Measurements from ENCODE around the gene MSN. TPM values are rescaled to one million over a fixed set of nuclear protein-coding genes. Genes with fewer than 3 reads are reported as not detected.
A peak's percentile ranks its signal among the peaks of the same experiment; 100 is the strongest.

MSN gene
- total RNA-seq, 1 experiment from 2014 or later, result 361 TPM

GRCh38 chrX:65679071-65679540 is 11.7 kb downstream of the MSN start:
- Histone ChIP-seq H3K4me1 (ENCODE audit: low read length) (peaks cover 56% of the 10 kb centered on the region), H3K36me3 (ENCODE audit: insufficient read depth, low read length) (0 out of 2 replicates have a peak, but pooled peaks cover 5% of the 10 kb centered on the region), H4K20me1 (ENCODE audit: insufficient read depth, low read depth, low read length) (0 out of 2 replicates have a peak, but pooled peaks cover 5% of the 10 kb centered on the region), H3K27me3 (ENCODE audit: low read length) (no peaks in the 10 kb centered on the region), H3K9me2 (replicated peaks; ENCODE audit: insufficient read depth, low read length) (no peaks in the 10 kb centered on the region), H3K4me3 (ENCODE audit: low read length) (no peak overlapping the region), H3K4me2 (ENCODE audit: low read depth, low read length, poor library complexity, severe bottlenecking) (peak overlapping the region; percentile 1), H3K27ac (ENCODE audit: low read length) (peak overlapping the region; percentile 60), H3K79me2 (ENCODE audit: low read length) (peaks cover 98% of the 10 kb centered on the region), H2AFZ (ENCODE audit: low read length) (no peak overlapping the region), H3K9ac (ENCODE audit: low read length) (no peak overlapping the region), H3K9me3 (ENCODE audit: low read length) (no peaks in the 10 kb centered on the region)
- DNase-seq, result no peak

- Histone ChIP-seq H3K9me2 (replicated peaks; ENCODE audit: insufficient read depth, low read length) (no peaks in the 10 kb centered on the region), H3K4me1 (ENCODE audit: low read length) (peaks cover 68% of the 10 kb centered on the region), H3K27ac (ENCODE audit: low read length) (no peak overlapping the region), H3K4me2 (ENCODE audit: low read depth, low read length, poor library complexity, severe bottlenecking) (no peak overlapping the region), H3K36me3 (ENCODE audit: insufficient read depth, low read length) (no peaks in the 10 kb centered on the region), H2AFZ (ENCODE audit: low read length) (no peak overlapping the region), H3K4me3 (ENCODE audit: low read length) (no peak overlapping the region), H3K27me3 (ENCODE audit: low read length) (no peaks in the 10 kb centered on the region), H3K9me3 (ENCODE audit: low read length) (no peaks in the 10 kb centered on the region; the same call in 1 of the 2 replicates), H3K79me2 (ENCODE audit: low read length) (peaks cover 97% of the 10 kb centered on the region), H4K20me1 (ENCODE audit: insufficient read depth, low read depth, low read length) (0 out of 2 replicates have a peak, but pooled peaks cover 5% of the 10 kb centered on the region), H3K9ac (ENCODE audit: low read length) (no peak overlapping the region)
- DNase-seq, result no peak
Observed at GRCh38 chrX:65681810-65682209, 14.4 kb downstream of the MSN start.

GRCh38 chrX:65685112-65685511 is 17.7 kb downstream of the MSN start:
- Histone ChIP-seq H3K79me2 (ENCODE audit: low read length) (peaks cover 97% of the 10 kb centered on the region), H3K27me3 (ENCODE audit: low read length) (no peaks in the 10 kb centered on the region), H3K36me3 (ENCODE audit: insufficient read depth, low read length) (no peaks in the 10 kb centered on the region), H3K4me2 (ENCODE audit: low read depth, low read length, poor library complexity, severe bottlenecking) (no peak overlapping the region), H3K9me2 (replicated peaks; ENCODE audit: insufficient read depth, low read length) (no peaks in the 10 kb centered on the region), H3K27ac (ENCODE audit: low read length) (no peak overlapping the region), H3K9me3 (ENCODE audit: low read length) (no peaks in the 10 kb centered on the region; the same call in 1 of the 2 replicates), H2AFZ (ENCODE audit: low read length) (no peak overlapping the region), H3K4me1 (ENCODE audit: low read length) (peaks cover 70% of the 10 kb centered on the region), H3K4me3 (ENCODE audit: low read length) (no peak overlapping the region), H3K9ac (ENCODE audit: low read length) (no peak overlapping the region), H4K20me1 (ENCODE audit: insufficient read depth, low read depth, low read length) (0 out of 2 replicates have a peak, but pooled peaks cover 5% of the 10 kb centered on the region)
- DNase-seq, result no peak

- no peak for DNase-seq
- H3K4me3 ChIP-seq (ENCODE audit: low read length), result no peak overlapping the region
- H2AFZ ChIP-seq (ENCODE audit: low read length), result no peak overlapping the region
- H3K79me2 ChIP-seq (ENCODE audit: low read length), result peaks cover 97% of the 10 kb centered on the region
- H3K4me2 ChIP-seq (ENCODE audit: low read depth, low read length, poor library complexity, severe bottlenecking), result no peak overlapping the region
- H3K36me3 ChIP-seq (ENCODE audit: insufficient read depth, low read length), result no peaks in the 10 kb centered on the region
- no peaks in the 10 kb centered on the region; the same call in 1 of the 2 replicates for H3K9me3 ChIP-seq (ENCODE audit: low read length)
- 0 out of 2 replicates have a peak overlapping the region, but pooled peaks have one; percentile 7 for H3K9ac ChIP-seq (ENCODE audit: low read length)
- H3K27ac ChIP-seq (ENCODE audit: low read length), result peak overlapping the region; percentile 44; the same call in 1 of the 2 replicates
- H3K4me1 ChIP-seq (ENCODE audit: low read length), result peaks cover 79% of the 10 kb centered on the region
- 0 out of 2 replicates have a peak, but pooled peaks cover 2% of the 10 kb centered on the region for H4K20me1 ChIP-seq (ENCODE audit: insufficient read depth, low read depth, low read length)
- H3K27me3 ChIP-seq (ENCODE audit: low read length), result no peaks in the 10 kb centered on the region
- H3K9me2 ChIP-seq (replicated peaks; ENCODE audit: insufficient read depth, low read length), result no peaks in the 10 kb centered on the region
Observed at GRCh38 chrX:65686236-65686635, 18.8 kb downstream of the MSN start.

- H3K9me3 ChIP-seq (ENCODE audit: low read length), result no peaks in the 10 kb centered on the region; the same call in 1 of the 2 replicates
- H3K9ac ChIP-seq (ENCODE audit: low read length), result no peak overlapping the region
- no peaks in the 10 kb centered on the region for H3K9me2 ChIP-seq (replicated peaks; ENCODE audit: insufficient read depth, low read length)
- H2AFZ ChIP-seq (ENCODE audit: low read length), result no peak overlapping the region
- H3K27me3 ChIP-seq (ENCODE audit: low read length), result no peaks in the 10 kb centered on the region
- peaks cover 84% of the 10 kb centered on the region for H3K4me1 ChIP-seq (ENCODE audit: low read length)
- H3K27ac ChIP-seq (ENCODE audit: low read length), result peak overlapping the region; percentile 1
- H3K4me3 ChIP-seq (ENCODE audit: low read length), result no peak overlapping the region
- no peak for DNase-seq
- no peak overlapping the region for H3K4me2 ChIP-seq (ENCODE audit: low read depth, low read length, poor library complexity, severe bottlenecking)
- H4K20me1 ChIP-seq (ENCODE audit: insufficient read depth, low read depth, low read length), result no peaks in the 10 kb centered on the region
- H3K79me2 ChIP-seq (ENCODE audit: low read length), result peaks cover 96% of the 10 kb centered on the region
- H3K36me3 ChIP-seq (ENCODE audit: insufficient read depth, low read length), result no peaks in the 10 kb centered on the region
Observed at GRCh38 chrX:65687367-65687766, 19.9 kb downstream of the MSN start.

GRCh38 chrX:65688403-65688871 is 21.0 kb downstream of the MSN start:
- H3K9me3 ChIP-seq (ENCODE audit: low read length), result no peaks in the 10 kb centered on the region; the same call in 1 of the 2 replicates
- no peak for DNase-seq
- H3K4me2 ChIP-seq (ENCODE audit: low read depth, low read length, poor library complexity, severe bottlenecking), result no peak overlapping the region
- peak overlapping the region; percentile 1 for H3K27ac ChIP-seq (ENCODE audit: low read length)
- H3K4me3 ChIP-seq (ENCODE audit: low read length), result no peak overlapping the region
- no peak overlapping the region for H3K9ac ChIP-seq (ENCODE audit: low read length)
- no peaks in the 10 kb centered on the region for H4K20me1 ChIP-seq (ENCODE audit: insufficient read depth, low read depth, low read length)
- H2AFZ ChIP-seq (ENCODE audit: low read length), result no peak overlapping the region
- H3K9me2 ChIP-seq (replicated peaks; ENCODE audit: insufficient read depth, low read length), result no peaks in the 10 kb centered on the region
- H3K27me3 ChIP-seq (ENCODE audit: low read length), result no peaks in the 10 kb centered on the region
- H3K79me2 ChIP-seq (ENCODE audit: low read length), result peaks cover 95% of the 10 kb centered on the region
- H3K36me3 ChIP-seq (ENCODE audit: insufficient read depth, low read length), result no peaks in the 10 kb centered on the region
- H3K4me1 ChIP-seq (ENCODE audit: low read length), result peaks cover 89% of the 10 kb centered on the region

GRCh38 chrX:65689377-65689776 is 21.9 kb downstream of the MSN start:
- Histone ChIP-seq H3K4me2 (ENCODE audit: low read depth, low read length, poor library complexity, severe bottlenecking) (no peak overlapping the region), H3K36me3 (ENCODE audit: insufficient read depth, low read length) (no peaks in the 10 kb centered on the region), H3K27me3 (ENCODE audit: low read length) (no peaks in the 10 kb centered on the region), H3K9me3 (ENCODE audit: low read length) (no peaks in the 10 kb centered on the region; the same call in 1 of the 2 replicates), H3K9me2 (replicated peaks; ENCODE audit: insufficient read depth, low read length) (no peaks in the 10 kb centered on the region), H3K9ac (ENCODE audit: low read length) (no peak overlapping the region), H3K27ac (ENCODE audit: low read length) (peak overlapping the region; percentile 59; the same call in 1 of the 2 replicates), H3K79me2 (ENCODE audit: low read length) (peaks cover 95% of the 10 kb centered on the region), H4K20me1 (ENCODE audit: insufficient read depth, low read depth, low read length) (no peaks in the 10 kb centered on the region), H3K4me1 (ENCODE audit: low read length) (peaks cover 97% of the 10 kb centered on the region), H2AFZ (ENCODE audit: low read length) (no peak overlapping the region), H3K4me3 (ENCODE audit: low read length) (no peak overlapping the region)
- DNase-seq, result no peak

- H3K4me2 ChIP-seq (ENCODE audit: low read depth, low read length, poor library complexity, severe bottlenecking), result peak overlapping the region; percentile 4
- no peaks in the 10 kb centered on the region for H3K9me2 ChIP-seq (replicated peaks; ENCODE audit: insufficient read depth, low read length)
- peaks cover 94% of the 10 kb centered on the region for H3K79me2 ChIP-seq (ENCODE audit: low read length)
- H3K9me3 ChIP-seq (ENCODE audit: low read length), result no peaks in the 10 kb centered on the region; the same call in 1 of the 2 replicates
- no peaks in the 10 kb centered on the region for H4K20me1 ChIP-seq (ENCODE audit: insufficient read depth, low read depth, low read length)
- H3K27ac ChIP-seq (ENCODE audit: low read length), result peak overlapping the region; percentile 59
- no peaks in the 10 kb centered on the region for H3K27me3 ChIP-seq (ENCODE audit: low read length)
- H3K4me3 ChIP-seq (ENCODE audit: low read length), result no peak overlapping the region
- no peak for DNase-seq
- no peaks in the 10 kb centered on the region for H3K36me3 ChIP-seq (ENCODE audit: insufficient read depth, low read length)
- no peak overlapping the region for H3K9ac ChIP-seq (ENCODE audit: low read length)
- no peak overlapping the region for H2AFZ ChIP-seq (ENCODE audit: low read length)
- H3K4me1 ChIP-seq (ENCODE audit: low read length), result peaks cover 99% of the 10 kb centered on the region
Observed at GRCh38 chrX:65690057-65690855, 22.8 kb downstream of the MSN start.
